Loucy (cell line): Measurements from ENCODE around the gene IQGAP1.
A peak's percentile ranks its signal among the peaks of the same experiment; 100 is the strongest.

Experiments used
- H2AFZ ChIP-seq: fragments of 200-600 bp; sonication (generic); 2 replicates; pipeline ENCODE4 v1.6.0; 2016; ENCODE audit warnings: antibody characterized with exemption, mild to moderate bottlenecking, low read length, moderate library complexity
- H3F3A ChIP-seq: fragments of 200-600 bp; 2 replicates; pipeline ENCODE4 v1.6.0; 2016; ENCODE audit warnings: antibody characterized with exemption, low read depth, mild to moderate bottlenecking
- H3K27me3 ChIP-seq: fragments of 200-600 bp; sonication (generic); 2 replicates; pipeline ENCODE4 v1.6.1; 2014; ENCODE audit warnings: low read length, mild to moderate bottlenecking; ENCODE audit not compliant: insufficient read depth, poor library complexity, severe bottlenecking
- H3K36me3 ChIP-seq: fragments of 200-600 bp; sonication (generic); 2 replicates; pipeline ENCODE4 v1.6.1; 2016; ENCODE audit warnings: low read length; ENCODE audit not compliant: insufficient read depth
- H3K4me1 ChIP-seq: fragments of 200-600 bp; sonication (generic); 2 replicates; pipeline ENCODE4 v1.5.1; 2014; ENCODE audit warnings: low read length, mild to moderate bottlenecking; ENCODE audit not compliant: insufficient read depth, poor library complexity, severe bottlenecking
- H3K4me2 ChIP-seq: fragments of 200-600 bp; sonication (generic); 2 replicates; pipeline ENCODE4 v1.6.0; 2014; ENCODE audit warnings: antibody characterized with exemption, low read length, low read depth, mild to moderate bottlenecking; ENCODE audit not compliant: poor library complexity, severe bottlenecking
- H3K4me3 ChIP-seq: fragments of 200-600 bp; sonication (generic); 2 replicates; pipeline ENCODE4 v1.5.1; 2014; ENCODE audit warnings: low read length, mild to moderate bottlenecking, mixed read lengths; ENCODE audit not compliant: poor library complexity, severe bottlenecking
- H3K79me2 ChIP-seq: fragments of 200-600 bp; sonication (generic); 2 replicates; pipeline ENCODE4 v1.6.1; 2014; ENCODE audit warnings: low read length; ENCODE audit not compliant: insufficient read depth
- H3K9ac ChIP-seq: fragments of 200-600 bp; sonication (generic); 2 replicates; pipeline ENCODE4 v1.6.0; 2014; ENCODE audit warnings: mild to moderate bottlenecking, low read depth, low read length, moderate library complexity; ENCODE audit not compliant: poor library complexity, severe bottlenecking
- H3K9me2 ChIP-seq: fragments of 200-600 bp; sonication (generic); replicated peaks from 2 replicates; pipeline ENCODE4 v1.6.1; 2016; ENCODE audit warnings: low read depth, low read length, mixed read lengths
- H3K9me3 ChIP-seq: fragments of 200-600 bp; sonication (generic); 2 replicates; pipeline ENCODE4 v1.6.1; 2014; ENCODE audit warnings: mild to moderate bottlenecking, antibody characterized with exemption, low read length, low read depth; ENCODE audit not compliant: insufficient read depth
- H4K20me1 ChIP-seq: fragments of 200-600 bp; sonication (generic); 2 replicates; pipeline ENCODE4 v1.6.0; 2014; ENCODE audit warnings: antibody characterized with exemption, low read length, mild to moderate bottlenecking; ENCODE audit not compliant: insufficient read depth, poor library complexity, severe bottlenecking
- EZH2phosphoT487 ChIP-seq: fragments of 200-600 bp; IDR thresholded peaks from 2 replicates; pipeline ENCODE4 v1.6.1; 2018; ENCODE audit warnings: antibody characterized with exemption, mild to moderate bottlenecking, moderate library complexity, borderline replicate concordance
- TF ChIP-seq, protein P1 (sequence below): fragments of 200-600 bp; sonication (generic); conservative IDR thresholded peaks from 2 replicates; pipeline ENCODE4 v1.5.1; 2014; ENCODE audit warnings: mild to moderate bottlenecking, antibody characterized with exemption, low read length

Gene IQGAP1, protein sequence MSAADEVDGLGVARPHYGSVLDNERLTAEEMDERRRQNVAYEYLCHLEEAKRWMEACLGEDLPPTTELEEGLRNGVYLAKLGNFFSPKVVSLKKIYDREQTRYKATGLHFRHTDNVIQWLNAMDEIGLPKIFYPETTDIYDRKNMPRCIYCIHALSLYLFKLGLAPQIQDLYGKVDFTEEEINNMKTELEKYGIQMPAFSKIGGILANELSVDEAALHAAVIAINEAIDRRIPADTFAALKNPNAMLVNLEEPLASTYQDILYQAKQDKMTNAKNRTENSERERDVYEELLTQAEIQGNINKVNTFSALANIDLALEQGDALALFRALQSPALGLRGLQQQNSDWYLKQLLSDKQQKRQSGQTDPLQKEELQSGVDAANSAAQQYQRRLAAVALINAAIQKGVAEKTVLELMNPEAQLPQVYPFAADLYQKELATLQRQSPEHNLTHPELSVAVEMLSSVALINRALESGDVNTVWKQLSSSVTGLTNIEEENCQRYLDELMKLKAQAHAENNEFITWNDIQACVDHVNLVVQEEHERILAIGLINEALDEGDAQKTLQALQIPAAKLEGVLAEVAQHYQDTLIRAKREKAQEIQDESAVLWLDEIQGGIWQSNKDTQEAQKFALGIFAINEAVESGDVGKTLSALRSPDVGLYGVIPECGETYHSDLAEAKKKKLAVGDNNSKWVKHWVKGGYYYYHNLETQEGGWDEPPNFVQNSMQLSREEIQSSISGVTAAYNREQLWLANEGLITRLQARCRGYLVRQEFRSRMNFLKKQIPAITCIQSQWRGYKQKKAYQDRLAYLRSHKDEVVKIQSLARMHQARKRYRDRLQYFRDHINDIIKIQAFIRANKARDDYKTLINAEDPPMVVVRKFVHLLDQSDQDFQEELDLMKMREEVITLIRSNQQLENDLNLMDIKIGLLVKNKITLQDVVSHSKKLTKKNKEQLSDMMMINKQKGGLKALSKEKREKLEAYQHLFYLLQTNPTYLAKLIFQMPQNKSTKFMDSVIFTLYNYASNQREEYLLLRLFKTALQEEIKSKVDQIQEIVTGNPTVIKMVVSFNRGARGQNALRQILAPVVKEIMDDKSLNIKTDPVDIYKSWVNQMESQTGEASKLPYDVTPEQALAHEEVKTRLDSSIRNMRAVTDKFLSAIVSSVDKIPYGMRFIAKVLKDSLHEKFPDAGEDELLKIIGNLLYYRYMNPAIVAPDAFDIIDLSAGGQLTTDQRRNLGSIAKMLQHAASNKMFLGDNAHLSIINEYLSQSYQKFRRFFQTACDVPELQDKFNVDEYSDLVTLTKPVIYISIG (N-terminal part only)

DNA sequence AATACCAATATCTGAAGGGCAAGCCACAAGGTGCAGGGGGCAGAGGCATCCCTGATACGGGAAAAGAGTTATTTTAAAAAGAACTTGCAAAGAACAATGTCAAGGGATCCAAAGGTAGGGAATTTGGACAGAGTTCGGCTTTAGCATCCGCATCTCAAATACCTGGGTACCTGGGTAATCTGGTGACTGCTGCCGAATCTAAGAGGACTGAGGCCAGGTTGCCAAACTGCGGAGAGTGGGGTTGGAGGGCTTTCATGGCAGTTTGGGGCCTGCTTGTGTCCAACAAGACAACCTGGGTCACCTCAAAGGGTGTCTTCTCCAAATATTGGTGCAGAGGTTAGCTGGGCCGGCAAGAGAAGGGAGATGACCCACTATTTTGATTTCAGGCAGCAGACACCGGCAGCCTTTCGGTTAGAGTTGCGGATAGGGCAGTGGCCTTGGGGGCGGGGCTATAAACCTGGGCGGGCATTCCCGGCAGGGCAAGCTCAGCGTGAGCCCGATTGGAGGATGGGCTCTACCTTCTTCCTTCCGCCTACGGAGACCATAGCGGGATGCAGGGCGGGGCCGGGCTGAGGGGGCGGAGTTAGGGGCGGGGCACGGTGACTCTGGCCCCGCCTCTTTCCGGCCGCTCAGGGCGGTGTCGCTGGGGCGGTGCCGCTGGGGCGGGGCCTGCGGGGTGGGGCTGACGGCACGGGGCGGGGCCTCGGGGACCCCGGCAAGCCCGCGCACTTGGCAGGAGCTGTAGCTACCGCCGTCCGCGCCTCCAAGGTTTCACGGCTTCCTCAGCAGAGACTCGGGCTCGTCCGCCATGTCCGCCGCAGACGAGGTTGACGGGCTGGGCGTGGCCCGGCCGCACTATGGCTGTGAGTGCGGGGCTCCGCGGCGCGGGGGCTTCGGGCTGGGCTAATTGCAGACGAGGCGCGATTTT is at the start of gene IQGAP1:
TSS of gene IQGAP1 (plus strand) at position 709 of the 928 bp plus-strand sequence. CDS start at position 809, 100 bp downstream.
- Histone ChIP-seq H2AFZ (peak within 1 kb of the TSS; percentile 76), H3K36me3 (no peaks in the 10 kb centered on the region; the same call in 1 of the 2 replicates), H3K4me2 (peak within 1 kb of the TSS; percentile 76), H3K27me3 (no peaks in the 10 kb centered on the region), H4K20me1 (peaks cover 11% of the 10 kb centered on the region), H3K9ac (peak within 1 kb of the TSS; percentile 72), H3K4me1 (peaks cover 35% of the 10 kb centered on the region), H3K9me2 (no peaks in the 10 kb centered on the region), H3K9me3 (no peaks in the 10 kb centered on the region), H3F3A (0 out of 2 replicates have a peak, but pooled peaks cover under 1% of the 10 kb centered on the region), H3K4me3 (peak within 1 kb of the TSS; percentile 82), H3K79me2 (peaks cover 44% of the 10 kb centered on the region)
- TF ChIP-seq, protein P1, sequence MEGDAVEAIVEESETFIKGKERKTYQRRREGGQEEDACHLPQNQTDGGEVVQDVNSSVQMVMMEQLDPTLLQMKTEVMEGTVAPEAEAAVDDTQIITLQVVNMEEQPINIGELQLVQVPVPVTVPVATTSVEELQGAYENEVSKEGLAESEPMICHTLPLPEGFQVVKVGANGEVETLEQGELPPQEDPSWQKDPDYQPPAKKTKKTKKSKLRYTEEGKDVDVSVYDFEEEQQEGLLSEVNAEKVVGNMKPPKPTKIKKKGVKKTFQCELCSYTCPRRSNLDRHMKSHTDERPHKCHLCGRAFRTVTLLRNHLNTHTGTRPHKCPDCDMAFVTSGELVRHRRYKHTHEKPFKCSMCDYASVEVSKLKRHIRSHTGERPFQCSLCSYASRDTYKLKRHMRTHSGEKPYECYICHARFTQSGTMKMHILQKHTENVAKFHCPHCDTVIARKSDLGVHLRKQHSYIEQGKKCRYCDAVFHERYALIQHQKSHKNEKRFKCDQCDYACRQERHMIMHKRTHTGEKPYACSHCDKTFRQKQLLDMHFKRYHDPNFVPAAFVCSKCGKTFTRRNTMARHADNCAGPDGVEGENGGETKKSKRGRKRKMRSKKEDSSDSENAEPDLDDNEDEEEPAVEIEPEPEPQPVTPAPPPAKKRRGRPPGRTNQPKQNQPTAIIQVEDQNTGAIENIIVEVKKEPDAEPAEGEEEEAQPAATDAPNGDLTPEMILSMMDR: no peak
- no peak for TF ChIP-seq EZH2phosphoT487

DNA sequence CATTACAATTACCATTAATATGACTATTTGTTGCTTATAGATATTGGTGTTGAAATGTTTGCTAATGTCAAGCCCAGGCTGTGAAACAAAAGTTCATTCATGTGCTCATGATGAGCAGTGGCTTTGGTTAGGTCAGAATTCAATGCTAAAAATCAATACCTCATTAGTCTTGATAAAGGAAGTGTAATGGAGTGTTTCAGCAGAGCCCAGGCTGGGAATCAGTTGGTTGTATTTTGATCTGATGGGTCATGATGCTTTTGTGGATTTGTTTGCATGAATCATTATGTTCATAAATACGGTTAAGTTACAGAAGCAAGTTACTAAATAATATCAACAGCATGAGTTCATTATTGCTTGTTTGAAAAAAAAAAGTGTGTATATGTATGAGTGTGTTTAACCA is 49.5 kb upstream of the IQGAP1 start:
- Histone ChIP-seq H2AFZ (no peak overlapping the region), H3K36me3 (no peaks in the 10 kb centered on the region), H3K4me1 (peaks cover 30% of the 10 kb centered on the region), H3K9ac (no peak overlapping the region), H3F3A (no peaks in the 10 kb centered on the region), H3K79me2 (no peaks in the 10 kb centered on the region), H4K20me1 (no peaks in the 10 kb centered on the region), H3K4me2 (no peak overlapping the region), H3K4me3 (no peak overlapping the region), H3K9me3 (no peaks in the 10 kb centered on the region), H3K9me2 (no peaks in the 10 kb centered on the region), H3K27me3 (no peaks in the 10 kb centered on the region)
- TF ChIP-seq, protein P1: no peak
- TF ChIP-seq EZH2phosphoT487: no peak
